A673 (cell line): ENCODE measurements around the gene MOB2.

Source experiments
- CTCF ChIP-seq: fragments of 300-800, 200-600 bp; sonication (generic); conservative IDR thresholded peaks from 2 replicates; pipeline ENCODE4 v1.5.1; 2017; ENCODE audit warnings: low read depth, mild to moderate bottlenecking, antibody characterized with exemption, low read length, moderate library complexity, mixed read lengths
- EZH2 ChIP-seq: fragments of 200-600 bp; sonication (generic); IDR thresholded peaks from 2 replicates; pipeline ENCODE4 v1.6.1; 2017; ENCODE audit warnings: borderline replicate concordance, low read depth, mild to moderate bottlenecking, mixed read lengths, antibody characterized with exemption, low read length; ENCODE audit not compliant: poor library complexity, severe bottlenecking

GRCh38 chr11:1468473-1469066 lies 18.0 kb downstream of the MOB2 start:
- TF ChIP-seq CTCF (no peak), EZH2 (no peak)
